Keratinocyte (primary cell): Measurements from ENCODE around the gene P2RY2. TPM values are rescaled to one million over a fixed set of nuclear protein-coding genes. Genes with fewer than 3 reads are reported as not detected.

Experiments used
- DNase-seq: peaks from one replicate; pipeline ENCODE4 v3.0.0-alpha.2; 2011; ENCODE audit warnings: low read depth, missing footprints, low spot score
- FAIRE-seq: peaks from 2 replicates; lab custom pipeline; 2011; peaks lifted over from hg19 to GRCh38; lab: Jason Lieb, UNC
- H2AFZ ChIP-seq: 2 replicates; pipeline ENCODE4 v1.6.0; 2012; ENCODE audit warnings: low read length, control low read depth, inconsistent platforms; ENCODE audit not compliant: control insufficient read depth
- H3K27ac ChIP-seq: 2 replicates; pipeline ENCODE4 v1.5.1; 2011; ENCODE audit warnings: low read length; ENCODE audit not compliant: control insufficient read depth, insufficient read depth
- H3K27me3 ChIP-seq: 3 replicates; pipeline ENCODE4 v1.6.0; 2011; ENCODE audit warnings: low read length; ENCODE audit not compliant: control insufficient read depth, insufficient read depth; ENCODE audit errors: extremely low read depth
- H3K36me3 ChIP-seq, 2 experiments: 2 replicates in 1 of 2; 3 replicates in 1 of 2; pipeline ENCODE4 v1.5.1; 2011; ENCODE audit warnings: low read length in 2 of 2, mild to moderate bottlenecking in 1 of 2; ENCODE audit not compliant: control insufficient read depth in 2 of 2, insufficient read depth in 2 of 2; ENCODE audit errors: extremely low read depth in 1 of 2
- H3K4me1 ChIP-seq: 3 replicates; pipeline ENCODE4 v1.5.1; 2011; ENCODE audit warnings: low read length; ENCODE audit not compliant: control insufficient read depth, insufficient read depth; ENCODE audit errors: extremely low read depth
- H3K4me2 ChIP-seq: 3 replicates; pipeline ENCODE4 v1.6.0; 2011; ENCODE audit warnings: low read depth, low read length; ENCODE audit not compliant: control insufficient read depth, insufficient read depth; ENCODE audit errors: extremely low read depth
- H3K4me3 ChIP-seq, 3 experiments: fragments of 200-600 bp in 1 of 3; sonication (generic) in 1 of 3; 2 replicates in 2 of 3; 3 replicates in 1 of 3; pipeline ENCODE4 v1.5.1; 2011 to 2016; ENCODE audit warnings: low read length in 3 of 3, mild to moderate bottlenecking in 3 of 3, control low read depth in 2 of 3, inconsistent platforms in 1 of 3, low read depth in 1 of 3, mixed read lengths in 1 of 3, mixed run types in 1 of 3, moderate library complexity in 1 of 3; ENCODE audit not compliant: control insufficient read depth in 2 of 3, insufficient read depth in 2 of 3; ENCODE audit errors: extremely low read depth in 1 of 3
- H3K79me2 ChIP-seq: 2 replicates; pipeline ENCODE4 v1.6.0; 2012; ENCODE audit warnings: low read length; ENCODE audit not compliant: control insufficient read depth, insufficient read depth
- H3K9ac ChIP-seq: 3 replicates; pipeline ENCODE4 v1.6.0; 2011; ENCODE audit warnings: low read length; ENCODE audit not compliant: control insufficient read depth, insufficient read depth; ENCODE audit errors: extremely low read depth
- H3K9me1 ChIP-seq: 3 replicates; pipeline ENCODE4 v1.6.0; 2011; ENCODE audit warnings: low read length; ENCODE audit not compliant: control insufficient read depth, insufficient read depth; ENCODE audit errors: extremely low read depth
- H3K9me3 ChIP-seq: 2 replicates; pipeline ENCODE4 v1.5.1; 2012; ENCODE audit warnings: low read depth, low read length; ENCODE audit not compliant: control insufficient read depth
- H4K20me1 ChIP-seq: 3 replicates; pipeline ENCODE4 v1.6.0; 2011; ENCODE audit warnings: low read length; ENCODE audit not compliant: control insufficient read depth, insufficient read depth; ENCODE audit errors: extremely low read depth
- CTCF ChIP-seq, 3 experiments: IDR thresholded peaks in 1 of 3; conservative IDR thresholded peaks in 1 of 3; optimal IDR thresholded peaks in 1 of 3; 2 replicates in 2 of 3; 3 replicates in 1 of 3; pipeline versions ENCODE3 to v1.5.1; 2011; ENCODE audit warnings: low read length in 3 of 3, mild to moderate bottlenecking in 3 of 3, moderate library complexity in 2 of 3, control low read depth in 1 of 3, inconsistent platforms in 1 of 3; ENCODE audit not compliant: insufficient read depth in 2 of 3; ENCODE audit errors: extremely low read depth in 1 of 3
- EZH2 ChIP-seq: IDR thresholded peaks from one replicate; pipeline ENCODE4 v1.6.1; 2012; ENCODE audit warnings: inconsistent platforms, mild to moderate bottlenecking, low read length, moderate library complexity
- dilution Hi-C: fragments of 300-500 bp; cut with MboI; formaldehyde crosslinking; loops from one replicate; pipeline ENCODE4 v1.7.0; 2020; ENCODE audit warnings: low sequenced_read_pairs; ENCODE audit not compliant: extremely low pct_ligation_motif_present
- polyA plus RNA-seq, 5 experiments: library from polyadenylated mRNA; depleted of rRNA in 3 of 5; stranded (reverse) in 3 of 5; stranded (forward) in 1 of 5; unstranded in 1 of 5; fragments of >200 nt; gene quantifications; 1 replicate in 1 of 5; 2 replicates in 3 of 5; 3 replicates in 1 of 5; pipeline versions ENCODE4 v1.2.1 to v1.2.3, GENCODE V29; 2011 to 2012; ENCODE audit warnings: missing spikeins in 2 of 5, low read depth in 1 of 5, low replicate concordance in 1 of 5

The P2RY2 gene
- polyA plus RNA-seq, 1 donor (not counting 4 experiments of a cell fraction or from before 2014, with no cell fraction given), result 5.1 TPM

- Histone ChIP-seq H3K4me1 (peaks cover 4% of the 10 kb centered on the region), H3K9me3 (no peaks in the 10 kb centered on the region), H4K20me1 (no peaks in the 10 kb centered on the region), H3K27me3 (no peaks in the 10 kb centered on the region), H3K9me1 (no peaks in the 10 kb centered on the region), H3K9ac (no peak overlapping the region), H3K79me2 (no peaks in the 10 kb centered on the region), H3K4me3 (no peak overlapping the region), H3K4me2 (no peak overlapping the region), H2AFZ (no peak overlapping the region), H3K27ac (no peak overlapping the region), H3K36me3 (no peaks in the 10 kb centered on the region)
- DNase-seq, result no peak
- dilution Hi-C loops, result no loop called here
- no peak for FAIRE-seq
- TF ChIP-seq EZH2 (no peak), CTCF (optimal IDR thresholded peaks at IDR 0.05 in 1 of 3, IDR thresholded peaks at IDR 0.05 in 1 of 3, conservative IDR thresholded peaks at IDR 0.05 in 1 of 3; ENCODE audit: extremely low read depth in 1 of 3, insufficient read depth in 2 of 3, low read length in 3 of 3) (no peak)
These were observed 7.0 kb upstream of the P2RY2 start for GRCh38 chr11:73210916-73211667.

- Histone ChIP-seq H3K36me3 (no peaks in the 10 kb centered on the region), H3K27me3 (no peaks in the 10 kb centered on the region), H3K9me1 (no peaks in the 10 kb centered on the region), H4K20me1 (no peaks in the 10 kb centered on the region), H3K4me3 (no peak overlapping the region), H3K4me2 (no peak overlapping the region), H2AFZ (no peak overlapping the region), H3K9ac (no peak overlapping the region), H3K79me2 (no peaks in the 10 kb centered on the region), H3K9me3 (no peaks in the 10 kb centered on the region), H3K27ac (no peak overlapping the region), H3K4me1 (peaks cover 10% of the 10 kb centered on the region)
- no peak for DNase-seq
- no peak for FAIRE-seq
- dilution Hi-C loops, result no loop called here
- TF ChIP-seq CTCF (optimal IDR thresholded peaks at IDR 0.05 in 1 of 3, IDR thresholded peaks at IDR 0.05 in 1 of 3, conservative IDR thresholded peaks at IDR 0.05 in 1 of 3; ENCODE audit: extremely low read depth in 1 of 3, insufficient read depth in 2 of 3, low read length in 3 of 3) (no peak), EZH2 (no peak)
These were observed 4.6 kb upstream of the P2RY2 start for GRCh38 chr11:73213196-73214143.
